LNCaP clone FGC (cell line): Measurements from ENCODE around the gene CASP4.
"Not testable (repeated sequence)": the region's sequence is repeated elsewhere in the genome, so short reads cannot be mapped to it uniquely, and the experiment has no call there.

Experiments used
- DNase-seq: peaks from one replicate; pipeline ENCODE4 v3.0.0-alpha.2; 2011; ENCODE audit warnings: low read depth
- H3K4me3 ChIP-seq: 2 replicates; pipeline ENCODE4 v1.5.1; 2011; ENCODE audit warnings: mild to moderate bottlenecking, low read depth, low read length, control low read depth
- TF ChIP-seq, protein P1 (sequence below): IDR thresholded peaks from 2 replicates; pipeline ENCODE4 v1.5.1; 2012; ENCODE audit warnings: mild to moderate bottlenecking; ENCODE audit not compliant: control insufficient read depth, insufficient read depth; ENCODE audit errors: extremely low read depth

Gene CASP4

DNA sequence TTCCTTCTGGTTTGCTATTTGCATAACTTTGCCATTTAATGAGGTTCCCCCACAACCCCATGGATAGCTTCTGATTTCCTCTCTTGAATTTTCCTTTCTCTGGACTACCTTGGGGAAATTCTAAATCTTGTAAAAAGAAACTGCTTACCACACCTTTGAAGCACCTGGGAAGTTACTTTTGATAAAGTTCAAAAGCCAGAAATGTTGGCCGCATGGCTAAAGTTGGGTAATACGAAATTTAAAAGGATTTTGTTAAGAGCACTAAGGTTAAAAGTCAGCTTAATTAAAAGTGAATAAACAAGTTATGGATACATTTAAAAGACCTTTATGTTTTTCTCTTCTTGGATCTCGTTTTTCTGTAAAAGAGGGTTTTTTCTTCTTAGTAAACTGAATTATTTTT lies 5.5 kb downstream of the CASP4 start:
- no peak for DNase-seq
- H3K4me3 ChIP-seq, result no peak overlapping the region
- TF ChIP-seq, protein P1, sequence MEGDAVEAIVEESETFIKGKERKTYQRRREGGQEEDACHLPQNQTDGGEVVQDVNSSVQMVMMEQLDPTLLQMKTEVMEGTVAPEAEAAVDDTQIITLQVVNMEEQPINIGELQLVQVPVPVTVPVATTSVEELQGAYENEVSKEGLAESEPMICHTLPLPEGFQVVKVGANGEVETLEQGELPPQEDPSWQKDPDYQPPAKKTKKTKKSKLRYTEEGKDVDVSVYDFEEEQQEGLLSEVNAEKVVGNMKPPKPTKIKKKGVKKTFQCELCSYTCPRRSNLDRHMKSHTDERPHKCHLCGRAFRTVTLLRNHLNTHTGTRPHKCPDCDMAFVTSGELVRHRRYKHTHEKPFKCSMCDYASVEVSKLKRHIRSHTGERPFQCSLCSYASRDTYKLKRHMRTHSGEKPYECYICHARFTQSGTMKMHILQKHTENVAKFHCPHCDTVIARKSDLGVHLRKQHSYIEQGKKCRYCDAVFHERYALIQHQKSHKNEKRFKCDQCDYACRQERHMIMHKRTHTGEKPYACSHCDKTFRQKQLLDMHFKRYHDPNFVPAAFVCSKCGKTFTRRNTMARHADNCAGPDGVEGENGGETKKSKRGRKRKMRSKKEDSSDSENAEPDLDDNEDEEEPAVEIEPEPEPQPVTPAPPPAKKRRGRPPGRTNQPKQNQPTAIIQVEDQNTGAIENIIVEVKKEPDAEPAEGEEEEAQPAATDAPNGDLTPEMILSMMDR, result no peak

DNA sequence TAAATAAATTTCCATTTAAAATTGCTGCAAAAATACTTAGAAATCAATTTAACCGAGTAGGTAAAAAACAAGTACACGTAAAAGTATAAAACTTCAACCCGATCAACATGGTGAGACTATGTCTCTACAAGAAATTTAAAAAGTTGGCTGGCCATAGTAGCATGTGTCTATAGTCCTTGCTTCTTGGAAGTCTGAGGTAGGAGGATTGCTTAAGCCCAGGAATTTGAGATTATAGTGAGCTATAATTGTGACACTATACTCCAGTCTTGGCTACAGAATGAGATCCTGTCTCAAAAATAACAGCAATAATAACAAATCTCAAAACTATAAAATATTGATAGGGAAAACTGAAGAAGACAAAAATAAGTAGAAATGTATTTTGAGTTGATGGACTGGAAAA lies 11.1 kb downstream of the CASP4 start:
- DNase-seq, result no peak

DNA sequence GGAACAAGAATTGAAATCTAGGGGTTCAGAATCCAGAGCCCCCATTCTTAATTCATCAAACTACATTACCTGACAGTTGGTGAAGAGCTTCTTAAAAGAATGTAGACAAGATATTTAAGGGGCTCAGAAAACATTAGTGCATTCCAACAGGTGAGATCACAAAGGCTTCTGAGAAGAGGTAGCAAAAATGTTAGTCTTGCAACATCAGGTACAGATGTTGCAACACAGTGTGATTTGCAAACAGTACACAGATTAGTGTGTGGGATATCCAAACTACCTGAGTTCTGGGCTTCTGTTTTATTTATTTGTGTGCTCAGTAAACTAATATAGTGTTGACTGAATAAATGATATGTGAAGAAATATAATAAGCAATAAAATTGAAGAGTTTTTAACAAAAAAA lies 11.8 kb downstream of the CASP4 start:
- H3K4me3 ChIP-seq, result no peak overlapping the region
- TF ChIP-seq, protein P1, result no peak
- no peak for DNase-seq

More for the DNA sequence above, 11.1 kb downstream of the CASP4 start:
- TF ChIP-seq, protein P1, result no peak
- no peak overlapping the region for H3K4me3 ChIP-seq

DNA sequence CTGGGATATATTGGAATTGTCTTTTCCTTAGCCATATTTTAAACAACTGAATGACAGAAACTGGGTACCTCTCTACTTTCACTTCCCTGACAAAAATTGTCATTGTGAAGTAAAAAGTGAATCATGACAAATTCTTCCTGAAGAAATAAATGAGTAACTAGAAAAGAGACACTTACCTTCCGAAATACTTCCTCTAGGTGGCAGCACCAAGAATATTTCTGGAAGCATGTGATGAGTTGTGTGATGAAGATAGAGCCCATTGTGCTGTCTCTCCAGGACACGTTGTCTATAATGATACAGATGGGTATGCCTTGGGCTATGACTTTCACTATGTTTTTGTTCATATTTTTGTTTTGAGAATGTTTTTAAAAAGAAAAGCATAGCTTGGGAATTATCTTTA lies 21.5 kb downstream of the CASP4 start:
- no peak overlapping the region for H3K4me3 ChIP-seq
- TF ChIP-seq, protein P1, result peak; percentile 53
- peak; percentile 10 for DNase-seq

DNA sequence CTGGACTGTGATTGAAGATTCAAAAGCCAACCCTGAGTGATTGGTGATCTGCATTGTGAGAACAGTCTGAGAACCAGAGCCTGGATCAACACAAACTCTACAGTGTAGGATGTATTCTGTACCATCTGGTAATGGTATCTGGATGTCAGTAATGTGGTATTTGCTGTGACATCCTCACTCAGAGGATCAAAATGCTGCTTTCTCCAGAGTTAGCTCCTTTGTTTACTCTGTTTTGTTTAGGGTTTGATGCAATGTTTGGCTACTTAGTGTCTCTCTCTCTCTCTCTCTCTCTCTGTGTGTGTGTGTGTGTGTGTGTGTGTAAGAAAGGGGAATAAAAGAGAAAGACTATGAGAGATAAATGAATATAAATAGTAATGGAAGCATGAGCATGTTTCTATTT lies 24.3 kb downstream of the CASP4 start:
- TF ChIP-seq, protein P1, result no peak
- no peak overlapping the region for H3K4me3 ChIP-seq
- no peak for DNase-seq

DNA sequence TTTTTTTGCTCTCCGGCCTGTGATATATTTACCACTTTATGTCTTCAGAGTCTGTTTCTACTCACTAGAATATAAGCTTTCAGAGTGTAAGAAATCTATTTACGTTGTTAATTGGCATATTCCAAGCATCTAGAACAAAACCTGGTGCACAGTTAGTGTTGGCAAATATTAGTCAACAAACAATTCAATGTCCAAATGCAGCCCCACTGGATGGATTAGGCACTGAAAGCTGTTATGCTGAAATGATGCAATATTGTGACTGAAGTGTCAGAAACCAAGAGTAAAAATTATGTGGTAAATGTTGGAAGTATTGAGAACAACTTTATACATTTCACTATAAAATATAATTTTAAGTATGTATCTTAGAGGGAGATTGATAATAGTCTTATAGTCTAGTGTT lies 24.8 kb downstream of the CASP4 start:
- DNase-seq, result no peak
- H3K4me3 ChIP-seq, result no peak overlapping the region
- TF ChIP-seq, protein P1, result no peak

DNA sequence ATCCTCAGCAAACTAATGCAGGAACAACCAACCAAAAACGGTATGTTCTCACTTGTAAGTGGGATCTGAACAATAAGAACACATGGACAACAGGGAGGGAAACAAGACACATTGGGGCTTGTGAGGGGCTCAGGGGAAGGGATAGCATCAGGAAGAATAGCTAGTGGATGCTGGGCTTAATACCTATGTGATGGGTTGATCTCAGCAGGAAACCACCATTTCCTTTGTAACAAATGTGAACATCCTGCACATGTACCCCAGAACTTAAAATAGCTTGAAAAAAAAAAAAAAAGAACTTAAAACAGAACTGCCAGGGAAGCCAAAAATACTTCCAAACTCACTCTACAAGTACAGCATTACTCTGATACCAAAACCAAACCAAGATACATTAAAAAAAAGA lies 33.8 kb downstream of the CASP4 start:
- DNase-seq, result no peak

DNA sequence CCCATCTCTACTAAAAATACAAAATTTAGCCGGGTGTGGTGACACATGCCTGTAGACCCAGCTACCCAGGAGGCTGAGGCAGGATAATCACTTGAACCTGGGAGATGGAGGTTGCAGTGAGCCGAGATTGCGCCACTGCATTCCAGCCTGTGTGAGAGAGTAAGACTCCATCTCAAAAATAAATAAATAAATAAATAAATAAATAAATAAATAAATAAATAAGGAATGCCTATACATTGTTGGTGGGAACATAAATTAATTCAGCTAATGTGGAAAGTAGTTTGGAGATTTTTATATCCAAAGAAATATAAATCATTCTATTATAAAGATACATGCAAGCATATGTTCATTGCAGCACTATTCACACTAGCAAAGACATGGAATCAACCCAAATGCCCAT lies 34.3 kb downstream of the CASP4 start:
- H3K4me3 ChIP-seq, DNase-seq: not testable (repeated sequence)

More for the DNA sequence above, 33.8 kb downstream of the CASP4 start:
- TF ChIP-seq, protein P1, result no peak
- H3K4me3 ChIP-seq, result no peak overlapping the region
